Breast epithelium (tissue), 4 donors: ENCODE data around the gene SAMM50. TPM values are rescaled to one million over a fixed set of nuclear protein-coding genes. Genes with fewer than 3 reads are reported as not detected.

Source experiments
- DNase-seq, 2 donors: peaks; one replicate each; pipeline ENCODE4 v3.0.0-alpha.2; 2019; ENCODE audit warnings: low spot score in 2 of 2
- H3K27ac ChIP-seq, 2 donors: fragments of 200-600 bp; sonication (generic) in 1 of 2; one replicate each; pipeline ENCODE4 v1.5.1; 2016 to 2019; ENCODE audit warnings: mild to moderate bottlenecking in 1 of 2
- H3K27me3 ChIP-seq, 2 donors: fragments of 200-600 bp; sonication (generic) in 1 of 2; one replicate each; pipeline versions ENCODE4 v1.5.1 to v1.6.0; 2017 to 2019; ENCODE audit warnings: control low read depth in 1 of 2, mild to moderate bottlenecking in 1 of 2
- H3K36me3 ChIP-seq: fragments of 200-600 bp; one replicate; pipeline ENCODE4 v1.5.1; 2019
- H3K4me1 ChIP-seq, 2 donors: fragments of 200-600 bp; sonication (generic); one replicate each; pipeline ENCODE4 v1.5.1; 2016 to 2019; ENCODE audit warnings: control low read depth in 1 of 2
- H3K4me3 ChIP-seq, 3 donors: fragments of 200-600 bp; sonication (generic); 1 replicate in 2 of 3; 2 replicates in 1 of 3; pipeline ENCODE4 v1.5.1; 2016 to 2019; ENCODE audit warnings: mild to moderate bottlenecking in 3 of 3, moderate library complexity in 2 of 3
- H3K9me3 ChIP-seq, 2 donors: fragments of 200-600 bp; sonication (generic) in 1 of 2; one replicate each; pipeline ENCODE4 v1.5.1; 2016 to 2019; ENCODE audit warnings: control low read depth in 1 of 2
- POLR2A ChIP-seq: fragments of 450-650 bp; IDR thresholded peaks from one replicate; pipeline ENCODE4 v1.6.1; 2016; ENCODE audit warnings: antibody characterized with exemption, mild to moderate bottlenecking, moderate library complexity
- POLR2AphosphoS5 ChIP-seq, 3 donors: sonication (generic); formaldehyde crosslinking; IDR thresholded peaks; one replicate each; pipeline ENCODE4 v1.6.1; 2017; ENCODE audit warnings: antibody characterized with exemption in 3 of 3
- intact Hi-C: fragments of 100-400 bp; cut with DNase I; formaldehyde crosslinking; loops from one replicate; pipeline ENCODE4 v1.15.1; 2023; ENCODE audit warnings: low total_unique reads
- total RNA-seq, 3 donors: library from RNA; depleted of rRNA; stranded (reverse); fragments of >200 nt; gene quantifications; one replicate each; pipeline ENCODE4 v1.1.0, GENCODE V29; 2016
- TF ChIP-seq, protein P1 (sequence below), 3 donors: fragments of 450-650 bp; IDR thresholded peaks; one replicate each; pipeline ENCODE4 v1.5.1; 2016 to 2017; ENCODE audit warnings: antibody characterized with exemption in 3 of 3, mild to moderate bottlenecking in 3 of 3, moderate library complexity in 3 of 3

Gene SAMM50
- total RNA-seq, 3 donors from 2014 or later, result 36.1 to 40.6 (median 36.4) TPM

GRCh38 chr22:43988116-43988820 lies 33.0 kb downstream of the SAMM50 start:
- no peaks in the 10 kb centered on the region for H3K4me1 ChIP-seq
- no peaks in the 10 kb centered on the region for H3K9me3 ChIP-seq
- H3K4me3 ChIP-seq, result no peak overlapping the region
- H3K36me3 ChIP-seq, result peaks cover 4% of the 10 kb centered on the region
- TF ChIP-seq POLR2AphosphoS5 (IDR thresholded peaks at IDR 0.05), result no peak
- TF ChIP-seq, protein P1, sequence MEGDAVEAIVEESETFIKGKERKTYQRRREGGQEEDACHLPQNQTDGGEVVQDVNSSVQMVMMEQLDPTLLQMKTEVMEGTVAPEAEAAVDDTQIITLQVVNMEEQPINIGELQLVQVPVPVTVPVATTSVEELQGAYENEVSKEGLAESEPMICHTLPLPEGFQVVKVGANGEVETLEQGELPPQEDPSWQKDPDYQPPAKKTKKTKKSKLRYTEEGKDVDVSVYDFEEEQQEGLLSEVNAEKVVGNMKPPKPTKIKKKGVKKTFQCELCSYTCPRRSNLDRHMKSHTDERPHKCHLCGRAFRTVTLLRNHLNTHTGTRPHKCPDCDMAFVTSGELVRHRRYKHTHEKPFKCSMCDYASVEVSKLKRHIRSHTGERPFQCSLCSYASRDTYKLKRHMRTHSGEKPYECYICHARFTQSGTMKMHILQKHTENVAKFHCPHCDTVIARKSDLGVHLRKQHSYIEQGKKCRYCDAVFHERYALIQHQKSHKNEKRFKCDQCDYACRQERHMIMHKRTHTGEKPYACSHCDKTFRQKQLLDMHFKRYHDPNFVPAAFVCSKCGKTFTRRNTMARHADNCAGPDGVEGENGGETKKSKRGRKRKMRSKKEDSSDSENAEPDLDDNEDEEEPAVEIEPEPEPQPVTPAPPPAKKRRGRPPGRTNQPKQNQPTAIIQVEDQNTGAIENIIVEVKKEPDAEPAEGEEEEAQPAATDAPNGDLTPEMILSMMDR (IDR thresholded peaks at IDR 0.05), result no peak
- no peak for TF ChIP-seq POLR2A
- intact Hi-C loops, result no loop called here
- H3K27me3 ChIP-seq, result no peaks in the 10 kb centered on the region
- no peak for DNase-seq
- no peak overlapping the region for H3K27ac ChIP-seq

GRCh38 chr22:43988960-43989359 lies 33.7 kb downstream of the SAMM50 start:
- no peak for DNase-seq
- no peaks in the 10 kb centered on the region for H3K4me1 ChIP-seq
- H3K27ac ChIP-seq, result no peak overlapping the region
- intact Hi-C loops, result no loop called here
- H3K4me3 ChIP-seq, result no peak overlapping the region
- peaks cover 4% of the 10 kb centered on the region for H3K36me3 ChIP-seq
- TF ChIP-seq POLR2A, result no peak
- TF ChIP-seq, protein P1 (IDR thresholded peaks at IDR 0.05), result no peak
- H3K9me3 ChIP-seq, result no peaks in the 10 kb centered on the region
- no peaks in the 10 kb centered on the region for H3K27me3 ChIP-seq

DNA sequence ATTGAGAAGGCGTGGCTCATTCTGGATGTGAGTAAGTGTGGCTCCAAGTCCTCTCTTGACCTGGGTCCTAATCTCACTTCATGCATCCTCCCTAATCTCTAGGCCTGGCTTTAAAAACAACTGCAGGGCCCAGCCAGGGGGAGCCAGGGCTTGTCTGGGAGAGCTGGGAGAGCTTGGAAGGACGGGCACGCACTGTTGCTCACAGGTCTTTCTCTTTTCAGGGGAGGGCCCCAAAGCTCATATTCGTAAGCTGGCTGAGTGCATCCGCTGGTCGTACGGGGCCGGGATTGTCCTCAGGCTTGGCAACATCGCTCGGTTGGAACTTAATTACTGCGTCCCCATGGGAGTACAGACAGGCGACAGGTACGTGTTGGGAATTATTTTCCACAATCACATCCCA lies 34.8 kb downstream of the SAMM50 start:
- Histone ChIP-seq H3K4me3 (no peak overlapping the region), H3K27ac (no peak overlapping the region), H3K36me3 (peaks cover under 1% of the 10 kb centered on the region), H3K9me3 (no peaks in the 10 kb centered on the region), H3K4me1 (no peaks in the 10 kb centered on the region), H3K27me3 (no peaks in the 10 kb centered on the region)
- TF ChIP-seq POLR2A (no peak), POLR2AphosphoS5 (IDR thresholded peaks at IDR 0.05) (no peak)
- TF ChIP-seq, protein P1 (IDR thresholded peaks at IDR 0.05), result no peak
- intact Hi-C loops, result loop anchor here (10.0 kb wide), 1 partner anchor 635 kb away; no protein-coding TSS in a partner anchor
- no peak for DNase-seq

DNA sequence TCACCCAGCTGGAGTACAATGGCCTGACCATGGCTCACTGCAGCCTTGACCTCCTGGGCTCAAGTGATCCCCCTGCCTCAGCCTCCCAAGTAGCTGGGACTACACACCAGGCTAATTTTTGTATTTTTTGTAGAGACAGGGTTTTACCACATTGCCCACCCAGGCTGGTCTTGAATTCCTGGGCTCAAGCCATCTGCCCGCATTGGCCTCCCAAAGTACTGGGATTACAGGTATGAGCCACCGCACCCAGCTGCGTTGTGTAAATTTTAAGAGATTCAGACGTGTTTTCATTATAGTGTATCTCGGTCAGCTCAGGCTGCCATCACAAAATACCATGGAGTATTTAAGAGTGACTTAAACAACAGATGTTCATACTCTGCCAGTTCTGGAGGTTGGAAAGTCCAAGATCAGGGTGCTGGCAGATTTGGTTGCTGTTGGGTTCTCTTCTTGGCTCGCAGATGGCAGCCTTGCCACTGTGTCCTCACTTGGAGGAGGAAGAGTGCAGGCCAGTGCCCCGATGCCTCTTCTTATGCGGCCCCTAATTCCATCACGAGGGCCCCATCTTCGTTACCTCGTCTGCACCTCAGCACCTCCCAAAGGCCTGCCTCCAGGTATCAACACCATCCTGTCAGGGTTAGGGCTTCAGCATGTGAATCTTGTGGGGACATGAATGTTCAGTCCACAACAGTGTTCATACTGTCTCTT lies 36.2 kb downstream of the SAMM50 start:
- intact Hi-C loops, result loop anchor here (10.0 kb wide), 1 partner anchor 633 kb away; no protein-coding TSS in a partner anchor
- Histone ChIP-seq H3K36me3 (no peaks in the 10 kb centered on the region), H3K9me3 (no peaks in the 10 kb centered on the region), H3K27ac (no peak overlapping the region), H3K27me3 (no peaks in the 10 kb centered on the region), H3K4me1 (no peaks in the 10 kb centered on the region), H3K4me3 (no peak overlapping the region)
- TF ChIP-seq POLR2A (no peak), POLR2AphosphoS5 (IDR thresholded peaks at IDR 0.05) (no peak)
- TF ChIP-seq, protein P1 (IDR thresholded peaks at IDR 0.05), result no peak
- no peak for DNase-seq

- TF ChIP-seq POLR2A (no peak), POLR2AphosphoS5 (IDR thresholded peaks at IDR 0.05) (no peak)
- TF ChIP-seq, protein P1 (IDR thresholded peaks at IDR 0.05), result no peak
- no peak overlapping the region for H3K27ac ChIP-seq
- no peaks in the 10 kb centered on the region for H3K36me3 ChIP-seq
- no peak overlapping the region for H3K4me3 ChIP-seq
- intact Hi-C loops, result loop anchor here (10.0 kb wide), 1 partner anchor 632 kb away; no protein-coding TSS in a partner anchor
- no peaks in the 10 kb centered on the region for H3K9me3 ChIP-seq
- DNase-seq, result no peak
- no peaks in the 10 kb centered on the region for H3K27me3 ChIP-seq
- H3K4me1 ChIP-seq, result no peaks in the 10 kb centered on the region
Measured at GRCh38 chr22:43992331-43992821, 37.1 kb downstream of the SAMM50 start.
